ENCODE measurements around the gene URB1.

GRCh38 chr21:32391755-32392154 is 1.1 kb downstream of the URB1 start:
- TF ChIP-seq YY1 (IDR thresholded peaks at IDR 0.05; ENCODE audit: insufficient read depth, insufficient read length) (no peak), SUZ12 (IDR thresholded peaks at IDR 0.05; ENCODE audit: extremely low read depth, insufficient read depth, insufficient read length) (no peak)

All from NT2/D1 (cell line).